GM19240 (cell line): ENCODE measurements around the gene CA7.
A peak's percentile ranks its signal among the peaks of the same experiment; 100 is the strongest.

Source experiments
- DNase-seq: peaks from one replicate; pipeline ENCODE4 v3.0.0; 2011; ENCODE audit warnings: low spot score; ENCODE audit not compliant: insufficient read length

Gene CA7

GRCh38 chr16:66844342-66845079 is at the start of gene CA7:
Gene CA7 (plus strand): TSS chr16:66844414. CDS start chr16:66844488, 74 bp downstream.
- no peak for DNase-seq

GRCh38 chr16:66798161-66798560 is 46.1 kb upstream of the CA7 start:
- no peak for DNase-seq

GRCh38 chr16:66800856-66801255 is 43.4 kb upstream of the CA7 start:
- DNase-seq = no peak

GRCh38 chr16:66801320-66802105 is 42.7 kb upstream of the CA7 start, which contains the start of gene TERB1:
Gene TERB1 (minus strand): TSS chr16:66801584. CDS start chr16:66796798, 4,786 bp downstream.
- no peak for DNase-seq

GRCh38 chr16:66802159-66802558 is 42.1 kb upstream of the CA7 start:
- DNase-seq = no peak

- DNase-seq = no peak
Measured at GRCh38 chr16:66809765-66810164, 34.4 kb upstream of the CA7 start.

GRCh38 chr16:66810391-66810790 is 33.8 kb upstream of the CA7 start:
- DNase-seq = no peak

- no peak for DNase-seq
Measured at GRCh38 chr16:66811043-66811442, 33.2 kb upstream of the CA7 start.

- DNase-seq = no peak
Measured at GRCh38 chr16:66814734-66815133, 29.5 kb upstream of the CA7 start.

GRCh38 chr16:66824006-66824405 is 20.2 kb upstream of the CA7 start:
- no peak for DNase-seq

- DNase-seq = peak; percentile 83
Measured at GRCh38 chr16:66830422-66831404, 13.5 kb upstream of the CA7 start, which contains the start of gene NAE1. Gene NAE1 (minus strand): TSS chr16:66830976. CDS start chr16:66830899, 77 bp downstream.

GRCh38 chr16:66832190-66832589 is 12.0 kb upstream of the CA7 start:
- no peak for DNase-seq

GRCh38 chr16:66832661-66833305 is 11.4 kb upstream of the CA7 start:
- DNase-seq = no peak

- no peak for DNase-seq
Measured at GRCh38 chr16:66834746-66835145, 9.5 kb upstream of the CA7 start.

- DNase-seq = no peak
Measured at GRCh38 chr16:66840883-66841282, 3.3 kb upstream of the CA7 start.

- no peak for DNase-seq
Measured at GRCh38 chr16:66841366-66841765, 2.8 kb upstream of the CA7 start.

- DNase-seq = no peak
Measured at GRCh38 chr16:66842765-66843164, 1.4 kb upstream of the CA7 start.

- no peak for DNase-seq
Measured at GRCh38 chr16:66843191-66843590, 1.0 kb upstream of the CA7 start.

- no peak for DNase-seq
Measured at GRCh38 chr16:66844009-66844341, 239 bp upstream of the CA7 start.

GRCh38 chr16:66845080-66845410 is 831 bp downstream of the CA7 start:
- no peak for DNase-seq

GRCh38 chr16:66845791-66846221 is 1.6 kb downstream of the CA7 start:
- DNase-seq = no peak
